NCI-H1092 (cell line): Measurements from ENCODE around the gene IFIT2.
"Not testable (repeated sequence)": the region's sequence is repeated elsewhere in the genome, so short reads cannot be mapped to it uniquely, and the experiment has no call there.

Source experiments
- DNase-seq: peaks from one replicate; lab custom pipeline; 2025; lab: John Stamatoyannopoulos, UW

Gene IFIT2

DNA sequence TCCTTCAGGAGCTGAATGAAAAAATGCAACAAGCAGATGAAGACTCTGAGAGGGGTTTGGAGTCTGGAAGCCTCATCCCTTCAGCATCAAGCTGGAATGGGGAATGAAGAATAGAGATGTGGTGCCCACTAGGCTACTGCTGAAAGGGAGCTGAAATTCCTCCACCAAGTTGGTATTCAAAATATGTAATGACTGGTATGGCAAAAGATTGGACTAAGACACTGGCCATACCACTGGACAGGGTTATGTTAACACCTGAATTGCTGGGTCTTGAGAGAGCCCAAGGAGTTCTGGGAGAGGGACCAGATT, 5.4 kb downstream of the IFIT2 start:
- DNase-seq: no peak

DNA sequence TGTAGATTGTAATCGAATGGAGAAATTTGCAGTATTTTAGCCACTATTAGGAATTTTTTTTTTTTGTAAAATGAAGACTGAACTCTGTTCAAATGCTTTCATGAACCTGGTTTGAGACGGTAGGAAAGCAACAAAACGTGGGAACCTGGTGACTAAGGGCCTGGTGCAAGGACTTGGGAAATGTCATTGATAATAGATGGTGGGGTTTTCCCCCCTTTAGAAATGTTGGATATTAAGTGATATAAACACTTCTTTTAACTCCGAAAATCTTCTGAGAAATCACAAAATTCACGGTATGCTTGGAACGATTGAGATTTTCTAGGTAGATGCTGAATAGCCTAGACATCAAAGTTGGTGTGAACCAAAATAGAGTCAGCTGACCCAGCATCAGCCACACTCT, 6.4 kb downstream of the IFIT2 start:
- no peak for DNase-seq

- no peak for DNase-seq
Observed at GRCh38 chr10:89308736-89309135, 6.9 kb downstream of the IFIT2 start.

GRCh38 chr10:89309156-89310055, 7.6 kb downstream of the IFIT2 start:
- no peak for DNase-seq

DNA sequence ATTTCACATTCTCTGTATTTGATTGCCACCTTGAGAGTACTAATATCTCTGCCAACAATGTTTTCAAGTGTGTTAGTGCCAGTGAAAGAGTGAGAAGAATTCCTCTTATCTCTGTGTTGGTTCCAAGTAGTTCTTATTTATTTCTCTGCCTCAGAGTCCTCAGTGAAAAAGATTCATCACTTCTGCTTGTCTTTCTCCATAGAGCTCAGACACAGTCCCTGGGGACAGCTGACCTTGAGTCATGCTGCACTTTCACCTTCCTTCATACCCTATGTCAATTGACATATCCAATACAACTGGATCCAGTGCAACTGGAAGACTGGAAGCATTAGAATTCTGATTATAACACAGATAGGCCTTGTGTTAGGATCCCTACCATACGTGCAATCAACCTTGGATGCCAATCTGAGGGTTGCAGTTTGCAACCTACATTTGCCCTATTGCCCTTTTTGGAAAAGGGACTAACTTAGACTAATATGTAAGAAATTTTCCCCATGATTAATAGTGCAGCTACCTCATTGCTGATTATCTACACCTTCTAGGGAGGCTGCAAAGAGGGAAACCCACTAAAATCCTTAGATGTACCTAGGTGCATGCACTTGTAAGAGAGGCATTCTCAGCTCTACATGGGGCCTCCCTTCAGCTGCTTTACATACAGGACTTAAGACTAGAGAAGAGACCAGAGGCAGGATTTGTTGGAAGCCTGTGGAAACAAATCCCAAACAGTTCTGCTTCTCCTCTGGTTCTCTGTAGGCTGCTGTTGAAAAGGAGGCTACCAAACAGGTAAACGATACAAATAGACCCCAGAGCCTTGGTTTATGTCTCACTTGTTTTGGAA, 8.4 kb downstream of the IFIT2 start:
- DNase-seq: no peak

GRCh38 chr10:89312973-89313372, 11.1 kb downstream of the IFIT2 start:
- no peak for DNase-seq

GRCh38 chr10:89314676-89315075, 12.8 kb downstream of the IFIT2 start:
- no peak for DNase-seq

DNA sequence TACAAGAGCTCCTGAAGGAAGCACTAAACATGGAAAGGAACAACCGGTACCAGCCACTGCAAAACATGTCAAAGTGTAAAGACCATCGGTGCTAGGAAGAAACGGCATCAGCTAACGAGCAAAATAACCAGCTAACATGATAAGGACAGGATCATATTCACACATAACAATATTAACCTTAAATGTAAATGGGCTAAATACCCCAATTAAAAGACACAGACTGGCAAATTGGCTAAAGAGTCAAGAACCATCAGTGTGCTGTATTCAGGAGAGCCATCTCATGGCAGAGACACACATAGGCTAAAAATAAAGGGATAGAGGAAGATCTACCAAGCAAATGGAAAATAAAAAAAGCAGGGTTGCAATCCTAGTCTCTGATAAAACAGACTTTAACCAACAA, 16.2 kb downstream of the IFIT2 start:
- DNase-seq: not testable (repeated sequence)

DNA sequence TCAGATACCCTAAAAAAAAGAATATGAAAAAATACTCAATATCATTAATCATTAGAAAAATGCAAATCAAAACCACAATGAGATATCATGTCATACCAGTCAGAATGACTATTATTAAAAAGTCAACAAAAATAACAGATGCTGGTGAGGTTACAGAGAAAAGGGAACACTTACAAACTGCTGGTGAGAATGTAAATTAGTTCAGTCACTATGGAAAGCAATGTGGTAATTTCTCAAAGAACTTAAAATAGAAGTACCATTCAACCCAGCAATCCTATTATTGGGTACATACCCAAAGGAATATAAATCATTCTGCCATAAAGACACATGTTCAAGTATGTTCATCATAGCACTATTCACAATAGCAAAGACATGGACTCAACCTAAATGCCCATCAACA, 23.2 kb downstream of the IFIT2 start:
- DNase-seq: not testable (repeated sequence)

GRCh38 chr10:89325856-89326255, 24.0 kb downstream of the IFIT2 start:
- not testable (repeated sequence) for DNase-seq

GRCh38 chr10:89327803-89328441, 26.1 kb downstream of the IFIT2 start, which contains the start of gene IFIT3:
IFIT3 (plus strand) TSS chr10:89327997; CDS start chr10:89328074, 77 bp downstream.
- DNase-seq: no peak

DNA sequence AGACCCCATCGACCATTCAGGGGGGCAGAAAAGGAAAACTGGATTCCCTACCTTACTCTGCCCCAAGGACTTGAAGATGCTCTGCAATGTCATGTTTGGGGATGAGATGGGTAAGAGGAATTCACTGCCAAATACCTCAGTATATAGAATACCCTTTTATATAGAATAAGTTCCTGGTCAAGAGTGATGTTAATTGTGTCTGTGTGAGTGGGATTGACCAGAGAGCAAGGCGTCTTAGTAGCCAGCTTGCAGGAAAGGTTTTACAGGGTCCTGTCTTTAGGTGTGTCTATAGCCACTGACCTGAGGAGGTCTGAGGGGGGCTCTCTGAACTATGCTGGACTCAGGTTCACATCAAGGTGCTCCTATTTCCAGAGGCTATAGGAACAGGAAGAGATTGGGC, 27.3 kb downstream of the IFIT2 start:
- no peak for DNase-seq

- DNase-seq: not testable (repeated sequence)
Observed at GRCh38 chr10:89330014-89330413, 28.2 kb downstream of the IFIT2 start.

DNA sequence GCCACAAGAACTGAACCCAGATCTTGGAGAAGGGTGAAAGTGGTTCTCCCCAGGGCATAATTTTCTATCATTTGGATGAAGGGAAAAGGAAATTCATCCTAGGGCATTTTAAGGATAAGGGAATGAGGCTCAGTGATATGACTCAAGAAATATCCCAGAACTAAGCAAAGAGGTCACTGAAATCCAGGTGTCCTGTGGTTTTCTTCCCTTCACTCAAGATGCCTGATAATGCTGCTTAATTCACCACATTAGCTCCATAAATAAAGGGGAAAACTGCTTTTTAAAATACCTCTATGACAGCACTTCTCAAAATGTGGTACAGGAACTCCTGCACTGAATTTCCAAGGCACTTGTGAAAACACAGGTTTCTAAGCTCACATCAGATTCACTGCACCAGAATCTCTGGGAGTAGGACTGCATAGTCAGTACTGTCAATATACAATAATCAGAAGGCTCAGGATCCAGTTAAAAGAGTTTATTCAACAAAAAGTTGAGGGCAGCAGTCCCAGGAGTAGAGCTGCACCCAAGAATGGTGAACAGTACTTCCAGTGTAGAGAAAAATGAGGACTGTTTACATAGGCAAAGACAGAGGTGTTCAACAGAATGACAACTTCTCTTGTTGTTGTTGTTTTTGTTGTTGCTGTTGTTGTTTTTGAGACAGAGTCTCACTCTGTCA, 28.8 kb downstream of the IFIT2 start:
- no peak for DNase-seq

GRCh38 chr10:89331487-89332122, 29.8 kb downstream of the IFIT2 start:
- DNase-seq: not testable (repeated sequence)

DNA sequence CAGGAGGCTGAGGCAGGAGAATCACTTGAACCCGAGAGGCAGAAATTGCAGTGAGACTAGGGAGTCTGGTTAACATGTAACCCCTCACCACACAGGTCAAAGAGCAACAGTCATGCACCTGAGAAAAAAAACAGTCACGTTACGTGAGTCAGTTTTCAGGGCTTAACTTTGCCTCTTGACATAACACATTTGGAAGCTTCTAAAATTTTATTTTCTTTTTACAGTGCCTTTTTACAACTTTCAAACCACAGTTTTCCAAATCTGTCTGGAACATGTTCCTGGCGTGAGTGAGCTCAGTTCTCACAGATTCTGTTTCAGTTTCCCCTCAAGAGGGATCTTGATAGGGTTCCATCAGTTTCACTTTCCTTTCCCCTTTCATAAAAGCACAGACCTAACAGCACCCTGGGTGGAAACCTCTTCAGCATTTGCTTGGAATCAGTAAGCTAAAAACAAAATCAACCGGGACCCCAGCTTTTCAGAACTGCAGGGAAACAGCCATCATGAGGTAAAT, 30.3 kb downstream of the IFIT2 start:
- no peak for DNase-seq

DNA sequence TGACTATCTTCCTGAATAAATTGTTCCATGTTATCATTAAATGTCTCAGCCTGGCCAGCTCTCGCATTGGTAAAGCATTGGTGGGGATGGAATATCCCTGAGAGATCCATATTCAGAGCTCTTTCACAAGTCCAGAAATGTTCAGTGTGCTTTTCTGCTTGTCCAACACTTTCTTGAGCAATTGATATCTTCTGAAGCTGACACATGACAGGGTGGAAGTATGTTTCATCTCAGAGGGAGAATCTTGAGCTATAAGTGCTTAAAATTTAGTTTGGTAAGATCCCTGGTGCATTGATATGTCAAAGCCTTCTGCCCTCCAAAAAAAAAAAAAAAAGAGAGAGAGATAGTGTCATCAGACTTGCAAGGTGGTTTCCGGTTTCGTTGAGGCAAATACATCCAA, 33.4 kb downstream of the IFIT2 start:
- DNase-seq: no peak

- DNase-seq: no peak
Observed at GRCh38 chr10:89336241-89336640, 34.4 kb downstream of the IFIT2 start.

- no peak for DNase-seq
Observed at GRCh38 chr10:89337484-89337883, 35.6 kb downstream of the IFIT2 start.

DNA sequence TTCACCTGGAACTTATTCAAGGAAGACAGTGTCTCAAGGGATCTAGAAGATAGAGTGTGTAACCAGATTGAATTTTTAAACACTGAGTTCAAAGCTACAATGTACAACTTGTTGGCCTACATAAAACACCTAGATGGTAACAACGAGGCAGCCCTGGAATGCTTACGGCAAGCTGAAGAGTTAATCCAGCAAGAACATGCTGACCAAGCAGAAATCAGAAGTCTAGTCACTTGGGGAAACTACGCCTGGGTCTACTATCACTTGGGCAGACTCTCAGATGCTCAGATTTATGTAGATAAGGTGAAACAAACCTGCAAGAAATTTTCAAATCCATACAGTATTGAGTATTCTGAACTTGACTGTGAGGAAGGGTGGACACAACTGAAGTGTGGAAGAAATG, 36.9 kb downstream of the IFIT2 start:
- DNase-seq: no peak

DNA sequence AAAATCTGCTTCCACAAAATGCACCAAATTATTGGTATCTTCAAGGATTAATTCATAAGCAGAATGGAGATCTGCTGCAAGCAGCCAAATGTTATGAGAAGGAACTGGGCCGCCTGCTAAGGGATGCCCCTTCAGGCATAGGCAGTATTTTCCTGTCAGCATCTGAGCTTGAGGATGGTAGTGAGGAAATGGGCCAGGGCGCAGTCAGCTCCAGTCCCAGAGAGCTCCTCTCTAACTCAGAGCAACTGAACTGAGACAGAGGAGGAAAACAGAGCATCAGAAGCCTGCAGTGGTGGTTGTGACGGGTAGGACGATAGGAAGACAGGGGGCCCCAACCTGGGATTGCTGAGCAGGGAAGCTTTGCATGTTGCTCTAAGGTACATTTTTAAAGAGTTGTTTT, 38.0 kb downstream of the IFIT2 start:
- DNase-seq: no peak
